ENCODE data around the gene POLR1C. TPM values are rescaled to one million over a fixed set of nuclear protein-coding genes. Genes with fewer than 3 reads are reported as not detected.
"Not testable (repeated sequence)": the region's sequence is repeated elsewhere in the genome, so short reads cannot be mapped to it uniquely, and the experiment has no call there.

Gene POLR1C
- total and polyA plus RNA-seq, 4 donors: 11.0 to 27.6 (median 21.9) TPM

GRCh38 chr6:43557620-43558019, 40.7 kb downstream of the POLR1C start:
- H3K27me3 ChIP-seq (ENCODE audit: control insufficient read depth in 1 of 2, insufficient read depth in 2 of 2, low read length in 1 of 2); H3K4me1 ChIP-seq (ENCODE audit: control insufficient read depth in 1 of 2, insufficient read depth in 2 of 2, low read length in 2 of 2); ATAC-seq (ENCODE audit: low FRiP score); H3K9me3 ChIP-seq (ENCODE audit: control insufficient read depth, low read length); intact Hi-C loops (cut with DNase I); H3K4me3 ChIP-seq (ENCODE audit: low read length in 2 of 2); DNase-seq; H3K27ac ChIP-seq (ENCODE audit: low read depth in 1 of 2, low read length in 2 of 2): not testable (repeated sequence)
- 95 to 96% methylated on average over 7 of the region's 7 CpGs for WGBS, 2 donors
- peaks cover 13 to 16% of the 10 kb centered on the region in 2 donors for H3K36me3 ChIP-seq (ENCODE audit: control insufficient read depth in 1 of 2, insufficient read depth in 2 of 2, low read length in 1 of 2)

GRCh38 chr6:43559328-43559727, 42.4 kb downstream of the POLR1C start:
- no peak overlapping the region for H3K27ac ChIP-seq (ENCODE audit: low read depth in 1 of 2, low read length in 2 of 2)
- no peaks in the 10 kb centered on the region for H3K27me3 ChIP-seq (ENCODE audit: control insufficient read depth in 1 of 2, insufficient read depth in 2 of 2, low read length in 1 of 2)
- intact Hi-C loops (cut with DNase I): no loop called here
- peaks cover 16 to 20% of the 10 kb centered on the region in 2 donors for H3K36me3 ChIP-seq (ENCODE audit: control insufficient read depth in 1 of 2, insufficient read depth in 2 of 2, low read length in 1 of 2)
- no peak overlapping the region for H3K4me3 ChIP-seq (ENCODE audit: low read length in 2 of 2)
- ATAC-seq (ENCODE audit: low FRiP score) (no peak), DNase-seq (no peak)
- H3K9me3 ChIP-seq (ENCODE audit: control insufficient read depth, low read length): no peaks in the 10 kb centered on the region
- no peaks in the 10 kb centered on the region for H3K4me1 ChIP-seq (ENCODE audit: control insufficient read depth in 1 of 2, insufficient read depth in 2 of 2, low read length in 2 of 2)

- ATAC-seq (ENCODE audit: low FRiP score) (no peak), DNase-seq (no peak)
- 92 to 93% methylated on average over 5 of the region's 5 CpGs for WGBS, 2 donors
- H3K4me1 ChIP-seq (ENCODE audit: control insufficient read depth in 1 of 2, insufficient read depth in 2 of 2, low read length in 2 of 2): no peaks in the 10 kb centered on the region
- intact Hi-C loops (cut with DNase I): no loop called here
- H3K27ac ChIP-seq (ENCODE audit: low read depth in 1 of 2, low read length in 2 of 2): no peak overlapping the region
- no peaks in the 10 kb centered on the region for H3K27me3 ChIP-seq (ENCODE audit: control insufficient read depth in 1 of 2, insufficient read depth in 2 of 2, low read length in 1 of 2)
- H3K36me3 ChIP-seq (ENCODE audit: control insufficient read depth in 1 of 2, insufficient read depth in 2 of 2, low read length in 1 of 2): peaks cover 4 to 8% of the 10 kb centered on the region in 2 donors
- H3K9me3 ChIP-seq (ENCODE audit: control insufficient read depth, low read length): no peaks in the 10 kb centered on the region
- no peak overlapping the region for H3K4me3 ChIP-seq (ENCODE audit: low read length in 2 of 2)
These were observed 54.1 kb downstream of the POLR1C start for GRCh38 chr6:43570876-43571441.

Other genes with a start within 250 kb of the POLR1C start
- not detected for gene SLC22A7, start 218.8 kb upstream of the POLR1C start, total RNA-seq
- not detected for gene SLC22A7, start 218.8 kb upstream of the POLR1C start, polyA plus RNA-seq
- gene CRIP3, start 208.3 kb upstream of the POLR1C start, total RNA-seq: 1 to 10 TPM in 1 of 2 donors, under 1 TPM in 1; 0.65 to 2.2 TPM
- 1 to 10 TPM in 1 of 2 donors, not detected in 1; 1.8 TPM for gene CRIP3, start 208.3 kb upstream of the POLR1C start, polyA plus RNA-seq
- gene ZNF318, start 147.4 kb upstream of the POLR1C start, total RNA-seq: 10 to 100 TPM; 12.1 to 21.3 TPM
- 1 to 10 TPM; 2.6 to 9.2 TPM for gene ZNF318, start 147.4 kb upstream of the POLR1C start, polyA plus RNA-seq
- gene ABCC10, start 89.5 kb upstream of the POLR1C start, total RNA-seq: 10 to 100 TPM; 19.5 to 30.5 TPM
- gene ABCC10, start 89.5 kb upstream of the POLR1C start, polyA plus RNA-seq: 10 to 100 TPM in 1 of 2 donors, 1 to 10 TPM in 1; 1.4 to 35.1 TPM
- not detected for gene DLK2, start 61.5 kb upstream of the POLR1C start, total RNA-seq
- not detected for gene DLK2, start 61.5 kb upstream of the POLR1C start, polyA plus RNA-seq
- gene TJAP1, start 39.5 kb upstream of the POLR1C start, total RNA-seq: 10 to 100 TPM; 30.6 to 35.5 TPM
- 10 to 100 TPM in 1 of 2 donors, 1 to 10 TPM in 1; 6.3 to 38.7 TPM for gene TJAP1, start 39.5 kb upstream of the POLR1C start, polyA plus RNA-seq
- under 1 TPM; 0.39 to 0.62 TPM for gene LRRC73, start 6.7 kb upstream of the POLR1C start, total RNA-seq
- 1 to 10 TPM in 1 of 2 donors, under 1 TPM in 1; 0.50 to 1.6 TPM for gene LRRC73, start 6.7 kb upstream of the POLR1C start, polyA plus RNA-seq
- gene YIPF3, start 163 bp upstream of the POLR1C start, total RNA-seq: 10 to 100 TPM; 64.5 to 78.5 TPM
- 100 to 1,000 TPM in 1 of 2 donors, 10 to 100 TPM in 1; 33.4 to 103 TPM for gene YIPF3, start 163 bp upstream of the POLR1C start, polyA plus RNA-seq
- 10 to 100 TPM; 19.7 to 30.6 TPM for gene XPO5, start 58.9 kb downstream of the POLR1C start, total RNA-seq
- gene XPO5, start 58.9 kb downstream of the POLR1C start, polyA plus RNA-seq: 10 to 100 TPM in 1 of 2 donors, 1 to 10 TPM in 1; 2.6 to 13.7 TPM
- 10 to 100 TPM in 1 of 2 donors, 1 to 10 TPM in 1; 8.3 to 15.2 TPM for gene POLH, start 59.1 kb downstream of the POLR1C start, total RNA-seq
- gene POLH, start 59.1 kb downstream of the POLR1C start, polyA plus RNA-seq: 1 to 10 TPM; 3.6 to 5.5 TPM
- gene GTPBP2, start 112.2 kb downstream of the POLR1C start, total RNA-seq: 10 to 100 TPM; 60.3 to 62.6 TPM
- gene GTPBP2, start 112.2 kb downstream of the POLR1C start, polyA plus RNA-seq: 10 to 100 TPM; 22.9 to 62.8 TPM
- gene MAD2L1BP, start 118.8 kb downstream of the POLR1C start, total RNA-seq: 10 to 100 TPM; 13.6 TPM
- gene MAD2L1BP, start 118.8 kb downstream of the POLR1C start, polyA plus RNA-seq: 10 to 100 TPM; 19.2 to 24.3 TPM
- under 1 TPM; 0.23 to 0.75 TPM for gene RSPH9, start 127.9 kb downstream of the POLR1C start, total RNA-seq
- under 1 TPM; 0.13 to 0.54 TPM for gene RSPH9, start 127.9 kb downstream of the POLR1C start, polyA plus RNA-seq
- gene MRPS18A, start 170.7 kb downstream of the POLR1C start, total RNA-seq: 10 to 100 TPM; 26.1 to 26.5 TPM
- gene MRPS18A, start 170.7 kb downstream of the POLR1C start, polyA plus RNA-seq: 10 to 100 TPM; 41.8 to 50.2 TPM